ENCODE data around the gene HMGXB3. TPM values are rescaled to one million over a fixed set of nuclear protein-coding genes. Genes with fewer than 3 reads are reported as not detected.

The HMGXB3 gene
- total and polyA plus RNA-seq, 2 donors (not counting 1 experiment from before 2014, with no cell fraction given) = 29.9 to 31.5 TPM

DNA sequence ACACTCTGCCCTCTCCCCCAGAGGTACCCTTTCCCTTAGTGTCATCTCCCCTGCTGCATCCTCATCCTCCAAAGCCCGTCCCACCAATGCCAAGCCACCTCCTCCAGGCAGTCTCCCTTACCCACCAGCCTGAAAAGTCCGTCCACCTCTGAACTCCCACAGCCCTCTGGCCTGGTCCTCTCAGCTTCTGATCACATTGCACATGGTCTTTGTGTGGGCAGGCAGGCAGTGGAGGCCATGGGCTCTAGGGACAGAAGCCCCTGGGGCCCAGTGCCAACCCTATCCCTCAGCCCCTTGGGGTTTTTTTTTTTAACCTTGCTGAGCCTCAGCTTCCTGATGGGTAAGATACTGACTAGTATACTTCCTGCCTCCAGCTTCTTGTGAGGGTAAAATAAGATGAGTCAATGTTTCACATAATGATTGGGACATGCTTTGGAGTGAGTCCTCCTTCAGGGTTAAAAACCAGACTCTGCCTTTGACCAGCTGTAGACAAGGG lies 66.4 kb downstream of the HMGXB3 start:
- peak; percentile 60 to 72 for DNase-seq (ENCODE audit: low read depth in 2 of 2)
- no peaks in the 10 kb centered on the region for H3K79me2 ChIP-seq (ENCODE audit: control insufficient read depth, insufficient read depth, low read length)
- TF ChIP-seq EZH2 (IDR thresholded peaks at IDR 0.05; ENCODE audit: low read length, missing control alignments) = no peak
- TF ChIP-seq, protein P1, sequence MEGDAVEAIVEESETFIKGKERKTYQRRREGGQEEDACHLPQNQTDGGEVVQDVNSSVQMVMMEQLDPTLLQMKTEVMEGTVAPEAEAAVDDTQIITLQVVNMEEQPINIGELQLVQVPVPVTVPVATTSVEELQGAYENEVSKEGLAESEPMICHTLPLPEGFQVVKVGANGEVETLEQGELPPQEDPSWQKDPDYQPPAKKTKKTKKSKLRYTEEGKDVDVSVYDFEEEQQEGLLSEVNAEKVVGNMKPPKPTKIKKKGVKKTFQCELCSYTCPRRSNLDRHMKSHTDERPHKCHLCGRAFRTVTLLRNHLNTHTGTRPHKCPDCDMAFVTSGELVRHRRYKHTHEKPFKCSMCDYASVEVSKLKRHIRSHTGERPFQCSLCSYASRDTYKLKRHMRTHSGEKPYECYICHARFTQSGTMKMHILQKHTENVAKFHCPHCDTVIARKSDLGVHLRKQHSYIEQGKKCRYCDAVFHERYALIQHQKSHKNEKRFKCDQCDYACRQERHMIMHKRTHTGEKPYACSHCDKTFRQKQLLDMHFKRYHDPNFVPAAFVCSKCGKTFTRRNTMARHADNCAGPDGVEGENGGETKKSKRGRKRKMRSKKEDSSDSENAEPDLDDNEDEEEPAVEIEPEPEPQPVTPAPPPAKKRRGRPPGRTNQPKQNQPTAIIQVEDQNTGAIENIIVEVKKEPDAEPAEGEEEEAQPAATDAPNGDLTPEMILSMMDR (conservative IDR thresholded peaks at IDR 0.05 in 1 of 2, IDR thresholded peaks at IDR 0.05 in 1 of 2; ENCODE audit: low read depth in 1 of 2, low read length in 2 of 2) = no peak
- H4K20me1 ChIP-seq (ENCODE audit: control insufficient read depth, extremely low read depth, insufficient read depth, low read length) = no peaks in the 10 kb centered on the region
- no peak overlapping the region for H2AFZ ChIP-seq (ENCODE audit: low read length)
- H3K36me3 ChIP-seq (ENCODE audit: control insufficient read depth, insufficient read depth, low read length) = no peaks in the 10 kb centered on the region
- no peak overlapping the region for H3K27ac ChIP-seq (ENCODE audit: insufficient read depth, low read length)
- H3K27me3 ChIP-seq (ENCODE audit: control insufficient read depth, insufficient read depth, low read length) = no peaks in the 10 kb centered on the region
- no peak overlapping the region for H3K9ac ChIP-seq (ENCODE audit: insufficient read depth, low read length)
- H3K4me3 ChIP-seq (replicated peaks in 1 of 4; ENCODE audit: control extremely low read depth in 1 of 4, insufficient read depth in 1 of 4, low read depth in 3 of 4, low read length in 4 of 4) = no peak overlapping the region
- H3K4me2 ChIP-seq (ENCODE audit: extremely low read depth, insufficient read depth, low read length) = no peak overlapping the region
- H3K4me1 ChIP-seq (ENCODE audit: control insufficient read depth, extremely low read depth, insufficient read depth, low read length) = peaks cover 24% of the 10 kb centered on the region
- no peaks in the 10 kb centered on the region for H3K9me3 ChIP-seq (ENCODE audit: control insufficient read depth, insufficient read depth, low read depth, low read length)

DNA sequence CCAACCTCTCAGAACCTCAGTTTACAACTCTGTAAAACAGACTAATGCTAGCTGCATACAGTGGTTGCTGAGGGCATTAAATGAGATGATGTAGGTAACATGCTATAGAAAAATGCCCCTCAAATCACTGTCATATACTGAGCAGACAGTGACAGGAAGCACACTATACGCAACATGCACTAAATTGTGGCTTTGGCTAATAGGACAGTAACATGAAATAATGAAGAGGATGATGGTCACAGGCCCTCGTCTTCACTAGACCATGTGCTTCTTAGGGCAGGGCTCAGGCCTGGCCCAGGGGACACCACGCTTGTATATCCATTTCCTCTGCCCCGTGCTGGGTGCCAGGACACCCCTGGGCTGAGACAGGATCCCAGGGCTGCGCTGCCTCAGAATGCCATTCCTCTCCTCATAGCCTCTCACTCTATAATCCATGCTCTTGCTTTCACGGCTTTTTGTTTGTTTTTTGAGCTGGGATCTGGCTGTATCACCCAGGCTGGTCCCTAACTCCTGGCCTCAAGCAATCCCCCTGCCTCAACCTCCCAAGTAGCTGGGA lies 66.9 kb downstream of the HMGXB3 start:
- TF ChIP-seq, protein P1 (conservative IDR thresholded peaks at IDR 0.05 in 1 of 2, IDR thresholded peaks at IDR 0.05 in 1 of 2; ENCODE audit: low read depth in 1 of 2, low read length in 2 of 2) = no peak
- no peak for TF ChIP-seq EZH2 (IDR thresholded peaks at IDR 0.05; ENCODE audit: low read length, missing control alignments)
- Histone ChIP-seq H3K9me3 (ENCODE audit: control insufficient read depth, insufficient read depth, low read depth, low read length) (no peaks in the 10 kb centered on the region), H3K27ac (ENCODE audit: insufficient read depth, low read length) (no peak overlapping the region), H4K20me1 (ENCODE audit: control insufficient read depth, extremely low read depth, insufficient read depth, low read length) (no peaks in the 10 kb centered on the region), H2AFZ (ENCODE audit: low read length) (no peak overlapping the region), H3K4me1 (ENCODE audit: control insufficient read depth, extremely low read depth, insufficient read depth, low read length) (peaks cover 24% of the 10 kb centered on the region), H3K79me2 (ENCODE audit: control insufficient read depth, insufficient read depth, low read length) (no peaks in the 10 kb centered on the region), H3K4me3 (replicated peaks in 1 of 4; ENCODE audit: control extremely low read depth in 1 of 4, insufficient read depth in 1 of 4, low read depth in 3 of 4, low read length in 4 of 4) (no peak overlapping the region), H3K4me2 (ENCODE audit: extremely low read depth, insufficient read depth, low read length) (no peak overlapping the region), H3K27me3 (ENCODE audit: control insufficient read depth, insufficient read depth, low read length) (no peaks in the 10 kb centered on the region), H3K36me3 (ENCODE audit: control insufficient read depth, insufficient read depth, low read length) (no peaks in the 10 kb centered on the region), H3K9ac (ENCODE audit: insufficient read depth, low read length) (no peak overlapping the region)
- DNase-seq (ENCODE audit: low read depth in 2 of 2) = no peak

- Histone ChIP-seq H3K4me2 (ENCODE audit: extremely low read depth, insufficient read depth, low read length) (no peak overlapping the region), H3K36me3 (ENCODE audit: control insufficient read depth, insufficient read depth, low read length) (no peaks in the 10 kb centered on the region), H4K20me1 (ENCODE audit: control insufficient read depth, extremely low read depth, insufficient read depth, low read length) (no peaks in the 10 kb centered on the region), H3K4me1 (ENCODE audit: control insufficient read depth, extremely low read depth, insufficient read depth, low read length) (peaks cover 24% of the 10 kb centered on the region), H3K27ac (ENCODE audit: insufficient read depth, low read length) (no peak overlapping the region), H3K79me2 (ENCODE audit: control insufficient read depth, insufficient read depth, low read length) (no peaks in the 10 kb centered on the region), H3K4me3 (replicated peaks in 1 of 4; ENCODE audit: control extremely low read depth in 1 of 4, insufficient read depth in 1 of 4, low read depth in 3 of 4, low read length in 4 of 4) (no peak overlapping the region), H3K27me3 (ENCODE audit: control insufficient read depth, insufficient read depth, low read length) (no peaks in the 10 kb centered on the region), H3K9me3 (ENCODE audit: control insufficient read depth, insufficient read depth, low read depth, low read length) (no peaks in the 10 kb centered on the region), H2AFZ (ENCODE audit: low read length) (no peak overlapping the region), H3K9ac (ENCODE audit: insufficient read depth, low read length) (no peak overlapping the region)
- no peak for DNase-seq (ENCODE audit: low read depth in 2 of 2)
- TF ChIP-seq, protein P1 (conservative IDR thresholded peaks at IDR 0.05 in 1 of 2, IDR thresholded peaks at IDR 0.05 in 1 of 2; ENCODE audit: low read depth in 1 of 2, low read length in 2 of 2) = no peak
- TF ChIP-seq EZH2 (IDR thresholded peaks at IDR 0.05; ENCODE audit: low read length, missing control alignments) = no peak
Observed at GRCh38 chr5:150068071-150068470, 67.5 kb downstream of the HMGXB3 start.
